GM12878 (cell line): ENCODE measurements around the gene MAPKAP1. TPM values are rescaled to one million over a fixed set of nuclear protein-coding genes. Genes with fewer than 3 reads are reported as not detected.
A peak's percentile ranks its signal among the peaks of the same experiment; 100 is the strongest.

Source experiments
- ATAC-seq: fragments of 200-7000 bp; cut with Tn5 transposase; 3 replicates; pipeline ENCODE4 v1.9.1; 2020; ENCODE audit warnings: mild to moderate bottlenecking, moderate library complexity
- BruUV-seq: library from RNA; stranded (reverse); fragments of 400-500 nt; replicated peaks from 2 replicates; lab custom pipeline; 2021; lab: Mats Ljungman, UMichigan
- CTCF ChIA-PET: fragments of 300-600 bp; sonication (Branson Sonifier 250); formaldehyde crosslinking; extraction: SDS; loops from one replicate; lab custom pipeline; 2021; ENCODE audit warnings: inconsistent platforms; lab: Yijun Ruan, JAX
- POLR2A ChIA-PET: fragments of 350-600 bp; formaldehyde crosslinking; extraction: SDS; loops from one replicate; lab custom pipeline; 2021; ENCODE audit warnings: inconsistent platforms; lab: Charles Lee
- RAD21 ChIA-PET: fragments of 300-600 bp; sonication (Branson Sonifier 250); formaldehyde crosslinking; loops from one replicate; lab custom pipeline; 2023; ENCODE audit warnings: antibody characterized with exemption; ENCODE audit not compliant: unreplicated experiment; lab: Charles Lee
- SMC1A ChIA-PET: fragments of 300-600 bp; sonication (Branson Sonifier 250); formaldehyde crosslinking; loops from one replicate; lab custom pipeline; 2023; ENCODE audit not compliant: unreplicated experiment, uncharacterized antibody; lab: Charles Lee
- DNase-seq: peaks from one replicate; pipeline ENCODE4 v3.0.0-alpha.2; 2011; ENCODE audit warnings: low read depth, low spot score
- FAIRE-seq: peaks from 3 replicates; lab custom pipeline; 2011; peaks lifted over from hg19 to GRCh38; lab: Jason Lieb, UNC
- H2AFZ ChIP-seq: 2 replicates; pipeline ENCODE4 v1.6.0; 2011; ENCODE audit warnings: low read depth, low read length, control low read depth; ENCODE audit not compliant: control insufficient read depth
- H3K27ac ChIP-seq: 2 replicates; pipeline ENCODE4 v1.5.1; 2011; ENCODE audit warnings: control low read depth; ENCODE audit not compliant: control insufficient read depth, insufficient read depth
- H3K27me3 ChIP-seq, 2 experiments: replicated peaks in 1 of 2; 2 replicates each; pipeline versions ENCODE4 v1.6.0 to v1.6.1; 2011; ENCODE audit warnings: low read length in 1 of 2; ENCODE audit not compliant: control insufficient read depth in 2 of 2, insufficient read depth in 2 of 2
- H3K36me3 ChIP-seq, 2 experiments: 2 replicates each; pipeline ENCODE4 v1.5.1; 2011; ENCODE audit warnings: low read length in 1 of 2; ENCODE audit not compliant: control insufficient read depth in 2 of 2, insufficient read depth in 2 of 2
- H3K4me1 ChIP-seq: 2 replicates; pipeline ENCODE4 v1.6.1; 2011; ENCODE audit warnings: mild to moderate bottlenecking, low read length, moderate library complexity, mixed read lengths; ENCODE audit not compliant: control insufficient read depth, insufficient read depth
- H3K4me2 ChIP-seq: 2 replicates; pipeline ENCODE4 v1.6.0; 2011; ENCODE audit warnings: control low read depth; ENCODE audit not compliant: control insufficient read depth, insufficient read depth
- H3K4me3 ChIP-seq: fragments of 200-600 bp; sonication (generic); 2 replicates; pipeline ENCODE4 v1.5.1; 2016
- H3K79me2 ChIP-seq: 2 replicates; pipeline ENCODE4 v1.6.0; 2011; ENCODE audit warnings: low read length; ENCODE audit not compliant: control insufficient read depth, insufficient read depth
- H3K9ac ChIP-seq: 2 replicates; pipeline ENCODE4 v1.8.0; 2011; ENCODE audit warnings: low read length, control low read depth, mixed read lengths; ENCODE audit not compliant: control insufficient read depth, insufficient read depth
- H3K9me3 ChIP-seq: replicated peaks from 3 replicates; pipeline ENCODE4 v1.5.1; 2011; ENCODE audit warnings: mild to moderate bottlenecking, low read length; ENCODE audit not compliant: control insufficient read depth, insufficient read depth
- H4K20me1 ChIP-seq: 2 replicates; pipeline ENCODE4 v1.6.0; 2011; ENCODE audit not compliant: control insufficient read depth, insufficient read depth
- CHD4 ChIP-seq: fragments of 200-600 bp; sonication (generic); IDR thresholded peaks from 2 replicates; pipeline ENCODE4 v1.6.1; 2016; ENCODE audit warnings: mild to moderate bottlenecking
- E4F1 ChIP-seq: fragments of 450-650 bp; IDR thresholded peaks from 2 replicates; pipeline ENCODE4 v1.6.1; 2018; ENCODE audit warnings: borderline replicate concordance, mild to moderate bottlenecking; ENCODE audit not compliant: partially characterized antibody
- KLF5 ChIP-seq: fragments of 450-650 bp; IDR thresholded peaks from 2 replicates; pipeline ENCODE4 v1.6.1; 2014; ENCODE audit warnings: mild to moderate bottlenecking; ENCODE audit not compliant: partially characterized antibody
- PBX3 ChIP-seq: IDR thresholded peaks from 2 replicates; pipeline ENCODE4 v1.6.1; 2011; ENCODE audit warnings: mild to moderate bottlenecking, low read depth, low read length, moderate library complexity; ENCODE audit not compliant: insufficient replicate concordance
- PKNOX1 ChIP-seq: fragments of 450-650 bp; IDR thresholded peaks from 2 replicates; pipeline ENCODE4 v1.6.1; 2016; ENCODE audit warnings: mild to moderate bottlenecking
- TCF7 ChIP-seq: IDR thresholded peaks from 2 replicates; pipeline ENCODE4 v1.6.1; 2014; ENCODE audit warnings: antibody characterized with exemption, borderline replicate concordance
- WGBS: methylation state at CpG from one replicate; pipeline ENCODE4 v1.1.6; 2016; ENCODE audit warnings: low lambda C conversion rate; ENCODE audit not compliant: insufficient replicate concordance, insufficient coverage; ENCODE audit errors: missing lambda C conversion rate; 5-methylcytosine and 5-hydroxymethylcytosine counted together
- in situ Hi-C: fragments of 300-500 bp; cut with MboI; formaldehyde crosslinking; loops from 9 replicates; pipeline ENCODE4 v1.14.3; 2018; ENCODE audit warnings: mixed read lengths
- intact Hi-C: fragments of 100-400 bp; cut with micrococcal nuclease; formaldehyde crosslinking; loops from one replicate; pipeline ENCODE4 v1.14.2; 2022; ENCODE audit not compliant: unreplicated experiment
- polyA plus RNA-seq, 11 experiments: library from polyadenylated mRNA; depleted of rRNA in 4 of 11; unstranded in 6 of 11; stranded (reverse) in 5 of 11; fragments of >200 nt; fragmentation: Nextera tagmentation in 4 of 11; fragmentation: Illumina TruSeq in 1 of 11; extraction: Ambion mirVana in 4 of 11; extraction: Trizol in 1 of 11; gene quantifications; 1 replicate in 1 of 11; 2 replicates in 10 of 11; pipeline versions ENCODE4 v1.2.1 to v1.2.3, GENCODE V29; 2011 to 2016; ENCODE audit warnings: inconsistent platforms in 2 of 11, missing spikeins in 2 of 11, low read depth in 1 of 11
- total RNA-seq, 4 experiments: library from RNA; depleted of rRNA in 3 of 4; stranded (reverse); fragments of >200 nt in 3 of 4; fragmentation: Illumina TruSeq in 1 of 4; extraction: Trizol in 1 of 4; gene quantifications; 2 replicates each; pipeline versions ENCODE4 v1.2.1 to v1.2.3, GENCODE V29; 2013 to 2021
- TF ChIP-seq, protein P1 (sequence below): fragments of 150-350 bp; IDR thresholded peaks from 2 replicates; pipeline ENCODE4 v1.6.1; 2016; ENCODE audit warnings: low read depth, low read length
- TF ChIP-seq, protein P2 (sequence below): fragments of 450-650 bp; IDR thresholded peaks from 2 replicates; pipeline ENCODE4 v1.6.1; 2016; ENCODE audit warnings: mild to moderate bottlenecking, moderate library complexity, borderline replicate concordance

Gene MAPKAP1
- total and polyA plus RNA-seq, 10 of the 15 experiments (the other 5 are each of a cell fraction or from before 2014, with no cell fraction given): 5.1 to 188 (median 105) TPM

DNA sequence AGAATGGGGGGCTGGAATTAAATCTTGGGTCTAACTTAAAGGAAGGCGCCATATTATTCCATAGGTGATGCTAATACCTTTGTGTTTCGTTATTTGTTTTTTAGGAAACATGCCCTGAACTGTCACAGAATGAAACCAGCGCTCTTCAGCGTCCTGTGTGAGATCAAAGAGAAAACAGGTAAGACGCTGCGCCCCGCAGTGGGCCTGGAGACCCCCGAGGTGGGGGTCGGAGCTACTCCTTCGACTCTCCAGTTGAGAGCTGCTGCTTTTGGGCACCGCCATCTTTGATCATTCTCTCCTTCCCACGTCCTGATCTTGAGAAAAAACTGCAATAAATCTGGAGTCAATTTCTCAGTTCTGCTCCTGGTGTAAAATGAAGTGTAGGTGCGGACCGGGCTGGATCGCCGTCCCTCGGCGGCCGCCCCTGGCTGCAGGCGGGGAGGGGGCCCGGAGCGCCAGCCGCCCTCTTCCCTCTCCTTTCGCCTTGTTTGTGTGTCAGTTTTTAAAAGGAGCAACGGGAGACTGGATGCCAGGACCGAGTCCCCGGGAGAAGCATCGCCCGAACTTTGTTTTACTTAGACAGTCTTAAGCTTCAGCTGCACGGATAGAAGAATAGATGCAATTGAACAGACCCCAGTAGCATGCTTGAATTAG, 41.6 kb upstream of the MAPKAP1 start:
- no peak for ATAC-seq
- intact Hi-C loops: loop anchor here (5.0 kb wide), 1 partner anchor 191 kb away; no protein-coding TSS in a partner anchor
- Histone ChIP-seq H4K20me1 (no peaks in the 10 kb centered on the region), H3K27ac (peak overlapping the region; percentile 89), H3K27me3 (no peaks in the 10 kb centered on the region), H3K4me1 (peaks cover 7% of the 10 kb centered on the region), H3K4me2 (peak overlapping the region; percentile 71), H2AFZ (peak overlapping the region; percentile 66), H3K36me3 (no peaks in the 10 kb centered on the region), H3K79me2 (peaks cover 63% of the 10 kb centered on the region), H3K4me3 (peak overlapping the region; percentile 98), H3K9me3 (no peaks in the 10 kb centered on the region), H3K9ac (peak overlapping the region; percentile 90)
- no TSS peak for BruUV-seq
- FAIRE-seq: no peak
- 11% methylated on average over 30 of the region's 30 CpGs for WGBS
- POLR2A ChIA-PET: interaction anchor here (0.6 to 1.4 kb wide), 5 partner anchors 11 to 115 kb away, joined by 3 to 4 read pairs (median 4); no protein-coding TSS in a partner anchor
- RAD21 ChIA-PET: interaction anchor here (0.6 to 4.4 kb wide), 11 partner anchors 8 to 188 kb away, joined by 3 to 35 read pairs (median 6); partner anchors contain the start of gene MAPKAP1
- CTCF ChIA-PET: interaction anchor here (0.6 to 1.2 kb wide), 2 partner anchors 45 to 186 kb away, joined by 3 read pairs; no protein-coding TSS in a partner anchor
- SMC1A ChIA-PET: interaction anchor here (0.6 to 4.0 kb wide), 8 partner anchors 10 to 417 kb away, joined by 3 to 34 read pairs (median 5); no protein-coding TSS in a partner anchor
- DNase-seq: no peak
- in situ Hi-C loops: no loop called here
- TF ChIP-seq, protein P1, sequence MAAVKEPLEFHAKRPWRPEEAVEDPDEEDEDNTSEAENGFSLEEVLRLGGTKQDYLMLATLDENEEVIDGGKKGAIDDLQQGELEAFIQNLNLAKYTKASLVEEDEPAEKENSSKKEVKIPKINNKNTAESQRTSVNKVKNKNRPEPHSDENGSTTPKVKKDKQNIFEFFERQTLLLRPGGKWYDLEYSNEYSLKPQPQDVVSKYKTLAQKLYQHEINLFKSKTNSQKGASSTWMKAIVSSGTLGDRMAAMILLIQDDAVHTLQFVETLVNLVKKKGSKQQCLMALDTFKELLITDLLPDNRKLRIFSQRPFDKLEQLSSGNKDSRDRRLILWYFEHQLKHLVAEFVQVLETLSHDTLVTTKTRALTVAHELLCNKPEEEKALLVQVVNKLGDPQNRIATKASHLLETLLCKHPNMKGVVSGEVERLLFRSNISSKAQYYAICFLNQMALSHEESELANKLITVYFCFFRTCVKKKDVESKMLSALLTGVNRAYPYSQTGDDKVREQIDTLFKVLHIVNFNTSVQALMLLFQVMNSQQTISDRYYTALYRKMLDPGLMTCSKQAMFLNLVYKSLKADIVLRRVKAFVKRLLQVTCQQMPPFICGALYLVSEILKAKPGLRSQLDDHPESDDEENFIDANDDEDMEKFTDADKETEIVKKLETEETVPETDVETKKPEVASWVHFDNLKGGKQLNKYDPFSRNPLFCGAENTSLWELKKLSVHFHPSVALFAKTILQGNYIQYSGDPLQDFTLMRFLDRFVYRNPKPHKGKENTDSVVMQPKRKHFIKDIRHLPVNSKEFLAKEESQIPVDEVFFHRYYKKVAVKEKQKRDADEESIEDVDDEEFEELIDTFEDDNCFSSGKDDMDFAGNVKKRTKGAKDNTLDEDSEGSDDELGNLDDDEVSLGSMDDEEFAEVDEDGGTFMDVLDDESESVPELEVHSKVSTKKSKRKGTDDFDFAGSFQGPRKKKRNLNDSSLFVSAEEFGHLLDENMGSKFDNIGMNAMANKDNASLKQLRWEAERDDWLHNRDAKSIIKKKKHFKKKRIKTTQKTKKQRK: no peak
- TF ChIP-seq PBX3 (no peak), KLF5 (no peak), CHD4 (no peak), E4F1 (no peak), TCF7 (peak; percentile 60; the same call in 1 of the 2 replicates), PKNOX1 (no peak)
- TF ChIP-seq, protein P2, sequence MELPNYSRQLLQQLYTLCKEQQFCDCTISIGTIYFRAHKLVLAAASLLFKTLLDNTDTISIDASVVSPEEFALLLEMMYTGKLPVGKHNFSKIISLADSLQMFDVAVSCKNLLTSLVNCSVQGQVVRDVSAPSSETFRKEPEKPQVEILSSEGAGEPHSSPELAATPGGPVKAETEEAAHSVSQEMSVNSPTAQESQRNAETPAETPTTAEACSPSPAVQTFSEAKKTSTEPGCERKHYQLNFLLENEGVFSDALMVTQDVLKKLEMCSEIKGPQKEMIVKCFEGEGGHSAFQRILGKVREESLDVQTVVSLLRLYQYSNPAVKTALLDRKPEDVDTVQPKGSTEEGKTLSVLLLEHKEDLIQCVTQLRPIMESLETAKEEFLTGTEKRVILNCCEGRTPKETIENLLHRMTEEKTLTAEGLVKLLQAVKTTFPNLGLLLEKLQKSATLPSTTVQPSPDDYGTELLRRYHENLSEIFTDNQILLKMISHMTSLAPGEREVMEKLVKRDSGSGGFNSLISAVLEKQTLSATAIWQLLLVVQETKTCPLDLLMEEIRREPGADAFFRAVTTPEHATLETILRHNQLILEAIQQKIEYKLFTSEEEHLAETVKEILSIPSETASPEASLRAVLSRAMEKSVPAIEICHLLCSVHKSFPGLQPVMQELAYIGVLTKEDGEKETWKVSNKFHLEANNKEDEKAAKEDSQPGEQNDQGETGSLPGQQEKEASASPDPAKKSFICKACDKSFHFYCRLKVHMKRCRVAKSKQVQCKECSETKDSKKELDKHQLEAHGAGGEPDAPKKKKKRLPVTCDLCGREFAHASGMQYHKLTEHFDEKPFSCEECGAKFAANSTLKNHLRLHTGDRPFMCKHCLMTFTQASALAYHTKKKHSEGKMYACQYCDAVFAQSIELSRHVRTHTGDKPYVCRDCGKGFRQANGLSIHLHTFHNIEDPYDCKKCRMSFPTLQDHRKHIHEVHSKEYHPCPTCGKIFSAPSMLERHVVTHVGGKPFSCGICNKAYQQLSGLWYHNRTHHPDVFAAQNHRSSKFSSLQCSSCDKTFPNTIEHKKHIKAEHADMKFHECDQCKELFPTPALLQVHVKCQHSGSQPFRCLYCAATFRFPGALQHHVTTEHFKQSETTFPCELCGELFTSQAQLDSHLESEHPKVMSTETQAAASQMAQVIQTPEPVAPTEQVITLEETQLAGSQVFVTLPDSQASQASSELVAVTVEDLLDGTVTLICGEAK: no peak
